Adipose tissue (tissue), 3 donors: ENCODE measurements around the gene EPHA3. TPM values are rescaled to one million over a fixed set of nuclear protein-coding genes. Genes with fewer than 3 reads are reported as not detected.

Experiments used
- H3K27ac ChIP-seq: one replicate; pipeline ENCODE4 v1.5.1; 2013; ENCODE audit warnings: low read depth, low read length
- WGBS, 3 donors: extraction: QIAGEN DNeasy Blood & Tissue Kit; methylation state at CpG; one replicate each; pipeline ENCODE4 v1.1.7; 2013; 5-methylcytosine and 5-hydroxymethylcytosine counted together
- polyA plus RNA-seq, 3 donors: library from polyadenylated mRNA; stranded (reverse); fragments of 200-250 nt; gene quantifications; one replicate each; pipeline ENCODE4 v1.2.3, GENCODE V29; 2013
- donor health status: healthy with polysubstance abuse.
- donor health status: Bipolar disorder and iron deficiency.
- donor health status: healthy.

Gene EPHA3
- 1 to 10 TPM in 2 of 3 donors, under 1 TPM in 1; 0.84 to 2.3 (median 1.1) TPM for polyA plus RNA-seq

GRCh38 chr3:89107461-89108290 is at the start of gene EPHA3:
Gene EPHA3, plus strand, starts transcription at chr3:89107621. Its CDS starts 128 bp downstream, at chr3:89107749.
- WGBS, 3 donors: 2% methylated on average over 32 of the region's 32 CpGs
- H3K27ac ChIP-seq: no peak within 1 kb of the TSS

DNA sequence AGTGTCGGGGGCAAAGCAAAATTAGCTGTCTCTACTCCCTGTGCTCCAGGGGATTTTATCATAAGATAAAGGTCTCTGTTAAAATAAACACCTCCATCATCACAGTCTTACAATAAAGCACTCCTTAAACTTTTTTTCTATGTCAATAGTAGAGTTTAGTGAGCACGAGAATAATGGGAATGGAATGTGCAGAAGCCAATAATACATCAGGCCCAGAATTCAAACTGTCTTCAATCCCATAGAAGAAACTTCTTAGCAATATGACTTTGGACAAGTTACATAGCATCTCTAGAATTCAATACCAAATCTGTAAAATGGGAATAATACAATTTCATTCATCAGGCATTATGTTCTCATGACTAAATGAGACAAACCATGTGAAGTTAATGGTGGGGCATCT is 49.0 kb upstream of the EPHA3 start:
- H3K27ac ChIP-seq: no peak overlapping the region
- 83 to 87% (median 85%) methylated on average over 2 of the region's 2 CpGs for WGBS, 3 donors

DNA sequence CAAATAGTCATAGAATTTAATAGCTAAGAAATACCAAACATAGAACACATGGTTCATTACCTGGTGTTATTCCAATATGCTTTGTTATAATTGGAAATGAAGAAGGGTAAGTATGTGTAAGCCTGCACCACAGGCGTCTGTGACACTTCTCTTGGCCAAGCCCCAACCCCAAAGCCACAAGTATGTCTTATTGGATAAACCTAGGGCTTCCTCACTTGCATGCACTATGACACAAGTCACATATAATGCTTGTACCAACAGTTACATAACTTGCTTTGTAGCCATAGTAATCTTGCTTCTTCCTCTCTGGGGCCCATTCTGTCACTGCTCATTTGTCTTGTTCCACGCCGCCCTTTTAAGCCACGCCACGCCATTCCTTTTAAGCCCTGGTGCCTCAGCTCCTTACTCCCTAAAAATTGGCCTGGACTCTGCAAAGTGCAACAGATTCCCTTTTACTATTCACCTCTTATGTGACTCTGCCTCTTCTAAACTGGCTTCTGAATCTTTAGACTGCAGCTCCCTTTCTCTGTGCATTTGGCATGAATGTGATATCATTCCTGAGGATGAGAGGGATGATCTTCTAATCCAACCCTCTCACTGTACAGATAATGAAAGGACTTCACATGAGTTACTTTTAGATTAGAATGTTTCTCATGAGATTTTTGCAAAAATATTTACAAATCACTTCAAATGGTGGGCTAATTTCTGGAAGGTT is 48.1 kb upstream of the EPHA3 start:
- no peak overlapping the region for H3K27ac ChIP-seq
- 39 to 79% (median 48%) methylated on average over 5 of the region's 5 CpGs for WGBS, 3 donors

GRCh38 chr3:89061259-89061658 is 46.2 kb upstream of the EPHA3 start:
- WGBS, 3 donors: 88 to 99% (median 94%) methylated on average over 2 of the region's 2 CpGs

GRCh38 chr3:89067736-89068135 is 39.7 kb upstream of the EPHA3 start:
- H3K27ac ChIP-seq: no peak overlapping the region
- 67 to 82% (median 68%) methylated on average over 2 of the region's 2 CpGs for WGBS, 3 donors

More at GRCh38 chr3:89061259-89061658, 46.2 kb upstream of the EPHA3 start:
- H3K27ac ChIP-seq: no peak overlapping the region

DNA sequence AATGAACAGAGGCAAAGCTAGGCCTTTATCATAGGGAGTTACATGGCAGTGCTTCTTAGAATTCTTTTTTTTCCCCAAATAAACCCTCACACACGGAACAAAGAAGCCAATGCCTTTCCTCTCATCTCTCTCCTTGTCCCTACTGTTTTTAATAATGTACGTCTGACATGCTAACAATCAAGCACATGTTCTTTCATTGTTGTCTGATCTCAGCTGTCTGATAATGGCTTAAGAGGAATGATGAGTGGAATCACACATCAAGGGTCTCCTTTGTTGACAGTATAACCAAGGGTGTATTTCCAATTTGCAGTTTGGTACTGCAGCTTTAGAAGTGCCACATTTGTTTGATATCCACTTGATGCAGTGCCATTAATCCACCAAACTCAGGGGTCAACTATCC is 34.8 kb upstream of the EPHA3 start:
- H3K27ac ChIP-seq: no peak overlapping the region
- WGBS, 3 donors: 60 to 83% (median 73%) methylated on average over 2 of the region's 2 CpGs

- 50 to 81% (median 80%) methylated on average over 1 of the region's 1 CpG for WGBS, 3 donors
- H3K27ac ChIP-seq: no peak overlapping the region
These were observed 27.5 kb upstream of the EPHA3 start for GRCh38 chr3:89079944-89080343.

DNA sequence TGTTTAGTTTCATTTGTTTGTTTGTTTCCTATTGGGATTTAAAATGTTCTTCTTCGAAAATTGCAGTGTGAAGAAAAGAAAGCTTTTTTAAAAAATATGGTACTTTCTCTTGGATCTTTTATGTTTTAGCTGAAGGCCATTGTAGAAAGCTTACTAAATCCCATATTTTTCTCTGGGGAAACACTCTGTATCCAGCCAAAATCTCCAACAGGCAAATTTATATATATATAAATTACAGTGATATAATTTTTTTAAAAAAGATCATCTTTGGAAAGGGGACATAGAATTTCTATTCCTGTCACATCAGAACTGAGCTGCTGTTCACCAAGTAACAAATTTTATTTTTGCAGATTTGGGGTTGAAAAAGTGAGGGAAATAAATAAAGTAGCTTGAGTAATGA is 19.6 kb upstream of the EPHA3 start:
- WGBS, 3 donors: 62 to 74% (median 63%) methylated on average over 1 of the region's 1 CpG
- no peak overlapping the region for H3K27ac ChIP-seq

DNA sequence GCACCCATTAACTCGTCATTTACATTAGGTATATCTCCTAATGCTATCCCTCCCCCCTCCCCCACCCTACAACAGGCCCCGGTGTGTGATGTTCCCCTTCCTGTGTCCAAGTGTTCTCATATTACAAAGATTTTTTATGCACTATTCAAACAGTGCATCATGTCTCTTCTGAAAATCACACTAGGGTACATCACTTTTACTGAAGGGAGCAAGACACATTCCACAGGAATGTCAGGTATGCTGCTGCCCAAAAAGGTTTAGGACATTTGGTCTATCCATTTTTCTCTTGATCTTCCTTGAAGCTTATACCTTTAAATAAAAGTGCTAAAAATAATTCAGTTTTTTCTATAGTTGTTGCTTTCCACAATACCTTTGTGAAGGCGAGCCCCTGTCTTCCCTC is 9.2 kb upstream of the EPHA3 start:
- 80 to 89% (median 83%) methylated on average over 3 of the region's 3 CpGs for WGBS, 3 donors
- no peak overlapping the region for H3K27ac ChIP-seq

DNA sequence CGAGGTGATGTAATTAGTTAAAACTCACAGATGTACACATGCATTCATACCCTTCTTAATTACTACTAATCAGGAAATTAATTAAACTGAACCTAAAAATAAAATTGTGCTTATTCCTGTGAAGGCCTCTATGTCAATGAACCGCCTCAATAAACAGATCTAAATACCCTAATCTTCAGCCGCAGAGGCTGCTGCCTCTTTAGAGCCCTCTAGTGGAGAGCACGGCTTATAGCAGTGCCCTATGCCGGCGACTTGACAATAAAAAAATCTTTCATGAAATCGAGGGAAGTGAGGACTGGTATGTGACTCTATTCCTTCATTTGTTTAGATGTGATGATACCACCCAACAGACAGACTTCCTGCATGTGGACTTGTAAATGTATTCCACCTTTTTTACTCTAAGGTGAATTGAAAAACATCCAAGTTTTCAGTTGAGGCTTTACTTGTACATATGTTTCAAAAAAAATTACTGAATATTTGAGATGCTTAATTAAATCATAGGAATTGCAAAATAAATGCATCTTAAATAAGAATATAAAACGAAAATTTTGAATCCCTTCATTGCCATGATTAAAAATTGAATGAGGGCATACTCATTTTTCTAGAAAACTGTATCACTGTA is 8.3 kb upstream of the EPHA3 start:
- WGBS, 3 donors: 17 to 28% (median 23%) methylated on average over 8 of the region's 8 CpGs
- no peak overlapping the region for H3K27ac ChIP-seq

GRCh38 chr3:89101251-89101650 is 6.2 kb upstream of the EPHA3 start:
- H3K27ac ChIP-seq: no peak overlapping the region

DNA sequence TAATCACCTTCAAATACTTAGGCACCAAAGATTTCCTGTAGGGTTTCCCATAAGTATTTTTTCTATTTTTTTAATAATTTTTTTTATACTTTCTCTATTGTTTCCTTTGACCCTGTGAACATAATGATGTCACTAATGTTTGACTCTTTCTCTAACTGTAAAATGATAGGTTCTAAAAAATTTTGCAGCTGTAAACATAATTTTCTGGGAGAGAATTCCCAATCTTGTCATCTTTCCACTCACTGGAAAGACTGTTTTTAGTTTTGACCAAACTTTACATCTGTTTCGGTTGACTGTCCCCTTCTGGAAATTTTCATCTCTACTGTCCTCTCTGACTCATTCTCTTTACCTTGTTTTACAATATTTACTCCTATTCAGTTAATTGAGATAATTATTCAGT is 5.5 kb upstream of the EPHA3 start:
- no peak overlapping the region for H3K27ac ChIP-seq
- WGBS, 3 donors: 82 to 89% (median 85%) methylated on average over 1 of the region's 1 CpG

DNA sequence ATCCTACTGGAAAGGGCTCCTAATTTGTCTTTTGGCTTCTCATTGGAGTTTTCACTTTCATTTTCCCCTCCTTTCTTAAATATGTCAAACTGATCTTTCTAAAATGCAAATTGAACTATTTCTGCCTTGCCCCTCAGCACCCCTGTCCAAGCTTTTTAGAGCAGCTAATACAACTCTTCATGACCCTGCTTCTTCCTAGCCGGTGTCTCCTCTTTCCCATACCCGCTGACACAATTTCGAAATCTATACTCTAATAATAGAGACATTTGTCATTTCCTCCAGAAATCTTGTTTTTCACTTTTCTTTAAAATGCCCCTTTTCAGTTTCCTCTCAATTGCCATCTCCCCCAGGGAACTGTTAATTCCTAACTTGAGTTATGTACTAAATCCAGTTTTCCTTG is 2.9 kb upstream of the EPHA3 start:
- 44 to 76% (median 45%) methylated on average over 3 of the region's 3 CpGs for WGBS, 3 donors
- H3K27ac ChIP-seq: no peak overlapping the region

DNA sequence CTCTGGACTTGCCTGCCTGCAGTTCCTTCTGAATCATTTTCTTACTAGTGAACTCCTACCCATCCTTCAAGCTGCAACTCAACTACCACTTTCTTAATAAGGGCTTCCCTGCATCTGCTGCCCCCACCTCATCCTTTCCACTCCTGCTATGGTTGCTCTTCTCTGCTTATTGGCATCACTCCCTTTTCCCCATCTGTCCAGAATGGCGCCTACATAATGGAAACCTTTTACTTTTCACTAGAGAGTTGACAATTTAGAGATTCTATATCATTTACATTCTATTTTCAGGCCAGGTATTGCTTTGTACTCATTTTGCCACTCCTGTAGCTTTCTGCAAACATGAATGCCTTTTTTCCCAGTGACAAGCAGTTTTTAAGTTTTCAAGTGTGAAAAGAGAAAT is 1.9 kb upstream of the EPHA3 start:
- H3K27ac ChIP-seq: no peak overlapping the region
- 91 to 93% (median 92%) methylated on average over 1 of the region's 1 CpG for WGBS, 3 donors

DNA sequence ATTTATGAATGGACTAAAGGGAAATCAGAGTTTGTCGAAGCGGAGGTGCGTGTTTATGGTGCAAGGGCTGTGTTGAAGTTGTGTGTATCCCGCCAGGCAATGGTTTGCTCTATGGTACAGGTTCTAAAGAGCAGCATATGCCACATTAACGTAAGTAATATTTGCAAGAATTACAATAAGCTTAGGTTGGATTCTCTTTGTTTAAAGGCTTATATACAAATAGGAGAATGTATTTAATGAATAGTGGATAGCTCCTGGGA is 800 bp downstream of the EPHA3 start:
- H3K27ac ChIP-seq: no peak overlapping the region
- 29 to 45% (median 38%) methylated on average over 5 of the region's 5 CpGs for WGBS, 3 donors

DNA sequence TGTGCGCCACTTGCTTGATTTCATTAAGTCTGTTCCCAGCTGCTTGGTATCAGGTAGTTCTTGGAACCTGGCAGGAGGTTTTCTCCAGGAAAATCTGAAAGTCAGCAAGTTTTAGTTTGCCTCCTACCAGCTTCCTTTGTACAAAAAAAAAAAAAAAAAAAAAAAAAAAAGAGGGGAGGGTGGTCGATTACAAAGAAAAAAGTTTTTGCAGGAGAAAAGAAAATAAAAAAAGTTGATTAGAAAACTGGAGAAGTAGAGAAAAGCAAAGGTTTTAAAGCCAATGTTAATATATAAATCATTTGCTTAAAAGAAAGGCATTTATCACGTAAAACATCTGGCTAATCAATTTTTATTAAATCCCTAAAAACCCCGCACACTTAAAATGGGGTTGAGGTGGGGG is 5.9 kb downstream of the EPHA3 start:
- WGBS, 3 donors: 60 to 75% (median 68%) methylated on average over 4 of the region's 4 CpGs
- no peak overlapping the region for H3K27ac ChIP-seq

- H3K27ac ChIP-seq: no peak overlapping the region
- WGBS, 3 donors: 5 to 6% (median 5%) methylated on average over 42 of the region's 42 CpGs
These were observed 6.7 kb downstream of the EPHA3 start for GRCh38 chr3:89113893-89114840.

- no peak overlapping the region for H3K27ac ChIP-seq
- 15 to 33% (median 24%) methylated on average over 13 of the region's 13 CpGs for WGBS, 3 donors
These were observed 7.4 kb downstream of the EPHA3 start for GRCh38 chr3:89114841-89115223.

- no peak overlapping the region for H3K27ac ChIP-seq
These were observed 9.1 kb downstream of the EPHA3 start for GRCh38 chr3:89116476-89116875.
